ENCODE results near the gene ZMYND8.

ZMYND8 gene

GRCh38 chr20:47330933-47331708, 25.4 kb downstream of the ZMYND8 start:
- no peak for FAIRE-seq

GRCh38 chr20:47330071-47330470, 26.4 kb downstream of the ZMYND8 start:
- FAIRE-seq: no peak

DNA sequence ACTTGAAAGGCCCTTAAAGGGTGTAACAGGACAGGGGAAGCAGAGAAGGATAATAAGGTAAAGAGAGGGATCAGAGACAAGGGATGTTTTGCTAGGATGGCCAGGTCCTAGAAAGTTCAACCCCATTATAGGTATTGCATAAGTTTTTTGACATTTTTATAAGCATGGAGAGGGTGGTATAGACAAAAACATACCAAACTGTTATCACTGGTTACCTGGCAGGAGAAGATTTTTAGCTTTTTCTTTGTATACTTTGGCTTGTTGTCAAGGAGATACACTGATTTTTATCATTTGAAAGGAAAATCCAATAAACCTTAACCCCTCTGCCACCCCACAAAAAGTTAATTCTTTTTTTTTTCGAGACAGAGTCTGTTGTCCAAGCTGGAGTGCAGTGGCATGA, 28.4 kb downstream of the ZMYND8 start:
- FAIRE-seq: no peak

DNA sequence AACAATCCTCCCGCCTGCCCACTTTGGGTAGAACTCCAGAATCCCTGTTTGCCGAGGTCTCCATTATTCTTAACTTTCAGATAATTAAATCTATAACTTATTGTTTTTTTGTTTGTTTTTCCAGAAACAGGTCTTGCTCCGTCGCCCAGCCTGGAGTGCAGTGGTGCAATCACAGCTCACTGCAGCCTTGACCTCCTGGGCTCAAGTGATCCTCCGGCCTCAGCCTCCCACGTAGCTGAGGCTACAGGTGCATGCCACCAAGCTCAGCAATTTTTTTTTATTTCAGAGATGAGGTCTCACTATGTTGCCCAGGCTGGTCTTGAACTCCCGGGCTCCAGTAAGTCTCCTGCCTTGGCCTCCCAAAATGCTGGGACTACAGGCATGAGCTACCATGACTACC, 28.8 kb downstream of the ZMYND8 start:
- FAIRE-seq: no peak

DNA sequence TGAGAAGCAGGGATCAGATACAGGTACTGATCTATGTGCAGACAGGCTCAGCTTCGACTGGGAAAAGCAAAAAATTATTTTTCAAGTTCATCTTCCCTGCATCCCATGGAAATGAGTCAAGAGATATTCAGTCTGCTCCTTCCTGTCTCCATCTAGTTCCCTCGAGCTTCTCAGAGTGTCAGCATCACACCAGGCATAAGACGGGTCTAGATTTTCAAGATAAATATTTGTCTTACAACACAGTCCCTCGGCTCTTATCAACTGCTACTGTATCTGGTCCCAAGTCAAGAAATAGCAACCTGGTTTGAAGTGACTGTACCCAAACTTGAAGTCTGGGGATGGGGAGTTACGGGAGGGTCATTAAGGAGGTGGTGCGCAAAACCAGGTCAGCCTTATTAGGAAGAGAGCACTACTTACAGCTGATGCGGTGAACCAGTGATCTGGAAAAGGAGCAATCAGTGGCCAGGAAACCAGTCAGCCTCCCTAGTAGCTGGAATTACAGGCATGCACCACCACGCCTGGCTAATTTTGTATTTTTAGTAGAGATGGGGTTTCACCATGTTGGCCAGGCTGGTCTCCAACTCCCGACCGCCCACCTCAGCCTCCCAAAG, 29.7 kb downstream of the ZMYND8 start:
- no peak for FAIRE-seq

DNA sequence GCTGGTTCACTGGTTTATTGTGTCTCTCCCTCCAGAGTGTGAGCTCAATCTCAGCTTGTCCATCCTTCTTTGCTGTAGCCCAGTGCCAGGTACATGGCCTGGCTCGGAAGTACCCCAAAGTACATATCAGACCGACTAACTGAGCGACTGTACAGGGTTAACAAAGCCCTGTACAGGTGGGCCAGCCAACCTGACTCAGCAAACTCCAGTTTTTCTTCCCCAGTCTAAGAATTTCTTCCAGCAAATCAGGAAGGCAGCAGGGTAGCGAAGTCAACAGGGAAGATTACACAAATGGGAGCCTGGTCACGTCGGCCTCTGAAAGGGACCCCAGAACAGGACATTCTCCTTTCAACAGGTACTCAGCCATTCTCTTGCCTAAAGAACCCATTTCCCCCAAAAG, 31.3 kb downstream of the ZMYND8 start:
- FAIRE-seq: no peak

GRCh38 chr20:47320990-47321805, 35.3 kb downstream of the ZMYND8 start:
- no peak for FAIRE-seq

DNA sequence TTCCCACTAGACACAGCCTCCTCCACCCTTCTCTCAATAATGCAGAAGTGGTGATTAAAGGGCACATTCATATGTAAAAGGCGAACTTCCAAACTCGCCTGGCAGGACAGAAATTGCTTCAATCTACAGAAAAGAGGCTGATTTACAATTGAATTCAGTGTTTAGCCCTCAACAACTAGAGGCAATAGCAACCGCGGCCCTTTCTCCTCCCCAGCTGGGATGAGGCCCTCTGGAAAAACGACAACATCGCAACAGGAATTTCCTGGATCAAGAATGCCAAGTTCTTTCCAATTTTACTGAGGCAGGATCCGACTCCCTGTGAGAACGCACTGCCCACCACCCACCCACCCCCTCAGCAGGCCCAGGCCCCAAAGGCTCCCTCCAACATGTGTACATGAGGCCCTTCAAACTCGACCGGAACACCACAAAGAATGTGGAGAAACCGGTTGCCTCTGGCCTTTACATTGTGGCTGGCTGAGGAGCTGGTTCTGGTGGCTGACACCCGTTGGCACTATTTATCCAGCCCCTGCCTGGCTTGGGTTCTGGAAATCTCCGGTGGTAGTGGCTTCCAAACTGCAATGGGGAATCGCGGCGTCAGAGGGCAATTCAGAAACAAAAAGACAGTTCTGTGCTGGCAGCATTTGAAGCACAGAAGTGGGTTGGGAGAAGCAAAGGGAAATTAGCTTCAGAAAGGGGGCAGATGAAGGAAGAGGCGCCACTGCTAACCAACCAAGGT, 36.8 kb downstream of the ZMYND8 start:
- peak; percentile 40 for FAIRE-seq

- FAIRE-seq: no peak
Measured at GRCh38 chr20:47318586-47319516, 37.6 kb downstream of the ZMYND8 start.

- FAIRE-seq: peak; percentile 47
Measured at GRCh38 chr20:47318027-47318585, 38.4 kb downstream of the ZMYND8 start.

- FAIRE-seq: peak; percentile 39
Measured at GRCh38 chr20:47317127-47317895, 39.2 kb downstream of the ZMYND8 start.

GRCh38 chr20:47316776-47317126, 39.7 kb downstream of the ZMYND8 start:
- FAIRE-seq: no peak

DNA sequence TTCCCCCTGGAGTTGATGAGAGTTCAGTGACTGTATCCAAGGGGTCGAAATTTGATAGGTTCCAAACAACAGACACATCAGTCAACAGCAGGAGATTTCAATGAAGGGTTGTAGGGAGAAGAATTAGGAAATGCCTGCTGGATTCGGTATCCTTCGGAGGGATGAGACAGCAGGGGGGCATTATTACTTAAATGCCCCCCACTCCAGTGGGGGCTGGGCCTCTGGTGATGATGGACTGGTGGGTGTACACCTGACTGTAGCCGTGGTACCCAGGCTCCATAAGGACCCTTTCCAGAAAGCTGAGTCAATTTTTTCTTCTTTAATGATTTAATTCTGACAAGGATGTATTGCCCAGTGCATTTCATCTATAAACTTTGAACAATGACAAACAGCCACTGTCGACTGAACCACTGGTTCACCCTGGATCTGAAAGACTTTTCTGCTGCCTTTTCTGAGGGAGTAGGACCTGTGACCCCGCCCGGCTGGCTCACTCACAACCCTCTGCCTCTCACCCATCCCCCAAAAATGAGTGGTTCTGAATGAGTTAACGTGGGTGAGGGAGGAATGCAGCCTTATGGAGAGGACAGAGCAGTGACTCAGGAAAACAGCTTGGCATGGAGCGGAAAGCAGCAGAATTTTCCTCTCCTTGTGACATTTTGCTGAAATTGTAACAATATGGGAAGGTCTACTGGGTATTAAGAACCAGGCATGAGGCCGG, 41.0 kb downstream of the ZMYND8 start:
- no peak for FAIRE-seq

DNA sequence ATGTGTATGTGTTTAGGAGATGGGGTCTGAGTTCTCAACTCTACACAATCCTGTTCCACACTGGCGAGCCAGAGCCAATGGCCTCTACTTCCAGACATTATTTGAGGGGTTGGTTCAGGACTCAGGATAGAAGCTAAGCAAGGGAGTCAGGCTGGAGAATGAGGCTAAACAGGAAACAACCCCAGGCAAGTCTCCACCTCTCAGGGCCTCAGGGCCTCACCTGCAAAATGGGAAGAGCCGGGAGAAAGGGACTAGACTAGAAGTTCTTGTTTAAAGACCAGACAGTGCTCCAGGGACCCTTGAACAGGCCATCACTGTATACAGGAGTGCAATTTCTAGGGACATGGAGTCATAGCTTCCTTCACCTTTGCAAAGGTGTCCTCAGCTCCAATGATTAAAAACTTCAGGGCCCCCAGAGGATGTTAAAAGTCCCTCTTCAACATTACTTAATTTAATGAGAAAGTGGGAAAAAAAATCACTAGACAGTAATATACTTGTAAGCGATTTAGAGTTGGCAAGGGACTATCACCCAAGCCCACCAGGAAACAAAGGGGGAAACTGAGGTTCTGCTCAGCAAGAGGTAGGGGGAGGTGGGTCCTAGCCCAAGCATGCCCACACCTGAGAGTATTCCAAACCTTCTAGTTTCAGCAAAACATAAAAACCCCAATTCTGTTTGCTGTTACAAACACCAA, 41.7 kb downstream of the ZMYND8 start:
- FAIRE-seq: no peak

DNA sequence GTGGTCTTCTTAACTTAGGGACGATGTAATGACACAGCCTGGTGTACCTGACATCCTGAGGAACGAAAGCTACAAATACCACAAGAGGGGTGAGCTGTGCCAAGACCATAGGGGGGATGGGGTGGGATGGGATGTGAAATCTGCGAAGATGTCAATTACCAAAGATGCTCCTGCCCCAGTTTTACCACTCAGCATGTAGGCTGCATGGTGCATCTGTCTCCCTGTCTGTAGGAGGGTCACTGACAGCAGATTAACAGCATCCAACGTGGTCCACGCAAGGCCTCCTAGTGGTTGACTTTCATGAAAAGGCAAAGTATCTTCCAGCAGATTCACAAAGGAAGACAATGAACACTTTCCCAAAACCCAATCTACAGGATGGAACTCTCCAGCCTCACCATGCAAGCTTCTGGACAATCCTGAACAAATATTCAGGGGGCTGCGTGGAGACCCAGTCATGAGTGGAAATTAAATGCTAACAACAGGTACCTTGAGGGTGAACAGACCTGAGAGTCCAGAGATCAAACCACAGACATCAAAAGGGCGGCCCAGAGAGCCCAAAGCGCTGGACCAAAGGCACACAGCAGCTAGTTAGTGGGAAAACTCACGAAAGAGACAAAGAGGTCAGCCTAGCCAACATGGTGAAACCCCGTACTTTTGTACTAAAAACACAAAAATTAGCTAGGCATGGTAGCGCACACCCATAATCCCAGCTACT, 44.4 kb downstream of the ZMYND8 start:
- FAIRE-seq: no peak

- no peak for FAIRE-seq
Measured at GRCh38 chr20:47311211-47311610, 45.3 kb downstream of the ZMYND8 start.

DNA sequence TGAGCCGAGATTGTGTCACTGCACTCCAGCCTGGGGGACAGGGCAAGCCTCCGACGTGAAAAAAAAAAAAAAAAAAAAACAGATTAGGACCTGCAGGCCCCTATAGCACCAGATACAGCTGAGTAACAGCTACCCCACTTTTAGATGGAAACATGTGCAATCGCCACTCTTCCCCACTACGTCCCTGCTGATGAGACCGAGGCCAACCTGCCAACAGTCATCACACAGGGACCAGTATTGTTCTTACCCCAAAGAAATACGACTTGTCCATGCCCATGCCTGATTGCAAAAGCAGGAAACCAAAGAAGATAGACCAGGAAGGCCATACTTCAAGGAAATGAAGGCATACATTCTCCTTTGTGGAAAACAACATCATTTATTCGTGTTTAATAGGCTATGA, 45.8 kb downstream of the ZMYND8 start:
- FAIRE-seq: no peak

GRCh38 chr20:47309806-47310426, 46.6 kb downstream of the ZMYND8 start:
- no peak for FAIRE-seq

Data from A204.1 (cell line).